ENCODE measurements around the gene KAZN.
"Not testable (repeated sequence)": the region's sequence is repeated elsewhere in the genome, so short reads cannot be mapped to it uniquely, and the experiment has no call there.

The KAZN gene

GRCh38 chr1:15035236-15035635 is 436.8 kb downstream of the KAZN start:
- H3K4me3 ChIP-seq (ENCODE audit: low read length), result no peak overlapping the region
- DNase-seq (ENCODE audit: low read depth), result no peak
- TF ChIP-seq CTCF (conservative IDR thresholded peaks at IDR 0.05; ENCODE audit: low read depth, low read length), result no peak

GRCh38 chr1:15036101-15036500 is 437.6 kb downstream of the KAZN start:
- no peak for TF ChIP-seq CTCF (conservative IDR thresholded peaks at IDR 0.05; ENCODE audit: low read depth, low read length)
- H3K4me3 ChIP-seq (ENCODE audit: low read length), result no peak overlapping the region
- DNase-seq (ENCODE audit: low read depth), result no peak

GRCh38 chr1:15038232-15039016 is 439.9 kb downstream of the KAZN start:
- no peak for DNase-seq (ENCODE audit: low read depth)
- TF ChIP-seq CTCF (conservative IDR thresholded peaks at IDR 0.05; ENCODE audit: low read depth, low read length), result peak; percentile 53
- no peak overlapping the region for H3K4me3 ChIP-seq (ENCODE audit: low read length)

GRCh38 chr1:15039017-15039648 is 440.6 kb downstream of the KAZN start:
- H3K4me3 ChIP-seq (ENCODE audit: low read length), result no peak overlapping the region
- no peak for TF ChIP-seq CTCF (conservative IDR thresholded peaks at IDR 0.05; ENCODE audit: low read depth, low read length)
- no peak for DNase-seq (ENCODE audit: low read depth)

GRCh38 chr1:15039901-15040300 is 441.4 kb downstream of the KAZN start:
- no peak for DNase-seq (ENCODE audit: low read depth)
- no peak overlapping the region for H3K4me3 ChIP-seq (ENCODE audit: low read length)
- TF ChIP-seq CTCF (conservative IDR thresholded peaks at IDR 0.05; ENCODE audit: low read depth, low read length), result no peak

GRCh38 chr1:15040685-15041084 is 442.2 kb downstream of the KAZN start:
- DNase-seq (ENCODE audit: low read depth); H3K4me3 ChIP-seq (ENCODE audit: low read length): not testable (repeated sequence)

- H3K4me3 ChIP-seq (ENCODE audit: low read length), result no peak overlapping the region
- no peak for DNase-seq (ENCODE audit: low read depth)
- no peak for TF ChIP-seq CTCF (conservative IDR thresholded peaks at IDR 0.05; ENCODE audit: low read depth, low read length)
Measured at GRCh38 chr1:15042866-15043265, 444.4 kb downstream of the KAZN start.
